Gastroesophageal sphincter (tissue), 4 donors: ENCODE results near the gene PTGDR. TPM values are rescaled to one million over a fixed set of nuclear protein-coding genes. Genes with fewer than 3 reads are reported as not detected.

Source experiments
- ATAC-seq: fragments of 150-250 bp; one replicate; pipeline ENCODE4 v1.9.1; 2016; ENCODE audit warnings: mild to moderate bottlenecking, moderate library complexity
- H3K27ac ChIP-seq, 4 donors: fragments of 200-600 bp; sonication (generic) in 3 of 4; 1 replicate in 3 of 4; 2 replicates in 1 of 4; pipeline ENCODE4 v1.5.1; 2016 to 2019
- H3K27me3 ChIP-seq: fragments of 200-600 bp; sonication (generic); one replicate; pipeline ENCODE4 v1.5.1; 2019
- H3K36me3 ChIP-seq, 2 donors: fragments of 200-600 bp; sonication (generic); one replicate each; pipeline ENCODE4 v1.5.1; 2019; ENCODE audit warnings: control low read depth in 1 of 2
- H3K4me1 ChIP-seq, 3 donors: fragments of 200-600 bp; sonication (generic); 1 replicate in 2 of 3; 2 replicates in 1 of 3; pipeline ENCODE4 v1.5.1; 2016 to 2019; ENCODE audit warnings: control low read depth in 2 of 3
- H3K4me3 ChIP-seq, 2 donors: fragments of 200-600 bp; sonication (generic); one replicate each; pipeline ENCODE4 v1.5.1; 2019; ENCODE audit warnings: mild to moderate bottlenecking in 1 of 2, moderate library complexity in 1 of 2
- H3K9me3 ChIP-seq, 3 donors: fragments of 200-600 bp; sonication (generic); one replicate each; pipeline ENCODE4 v1.5.1; 2017 to 2019; ENCODE audit warnings: control low read depth in 2 of 3
- CTCF ChIP-seq, 4 experiments: fragments of 200-600 bp in 2 of 4; fragments of 450-650 bp in 2 of 4; sonication (generic) in 1 of 4; IDR thresholded peaks; one replicate each; pipeline ENCODE4 v1.5.1; 2017 to 2019; ENCODE audit warnings: antibody characterized with exemption in 4 of 4, mild to moderate bottlenecking in 2 of 4, moderate library complexity in 2 of 4
- EP300 ChIP-seq: sonication (generic); formaldehyde crosslinking; IDR thresholded peaks from one replicate; pipeline ENCODE4 v1.6.1; 2017; ENCODE audit warnings: antibody characterized with exemption, mild to moderate bottlenecking
- POLR2A ChIP-seq, 2 donors: fragments of 450-650 bp; IDR thresholded peaks; one replicate each; pipeline ENCODE4 v1.6.1; 2017; ENCODE audit warnings: antibody characterized with exemption in 2 of 2, mild to moderate bottlenecking in 2 of 2, moderate library complexity in 1 of 2
- POLR2AphosphoS5 ChIP-seq: sonication (generic); formaldehyde crosslinking; IDR thresholded peaks from one replicate; pipeline ENCODE4 v1.6.1; 2017; ENCODE audit warnings: antibody characterized with exemption
- WGBS, 2 donors: methylation state at CpG; one replicate each; pipeline ENCODE4 v1.1.5; 2018; ENCODE audit warnings: low coverage in 1 of 2; 5-methylcytosine and 5-hydroxymethylcytosine counted together
- total RNA-seq, 4 donors: library from RNA; depleted of rRNA; stranded (reverse); fragments of >200 nt; gene quantifications; one replicate each; pipeline ENCODE4 v1.1.0, GENCODE V29; 2016

The PTGDR gene
- total RNA-seq, 4 donors from 2014 or later = 0.50 to 2.0 (median 0.90) TPM

GRCh38 chr14:52262600-52262999 lies 4.9 kb upstream of the PTGDR start:
- no peak overlapping the region for H3K4me3 ChIP-seq
- 86 to 100% methylated on average over 1 of the region's 1 CpG for WGBS, 2 donors
- ATAC-seq = no peak
- H3K9me3 ChIP-seq = no peaks in the 10 kb centered on the region
- TF ChIP-seq POLR2A (IDR thresholded peaks at IDR 0.05) = no peak
- TF ChIP-seq CTCF (IDR thresholded peaks at IDR 0.05) = no peak
- TF ChIP-seq EP300 = no peak
- no peak for TF ChIP-seq POLR2AphosphoS5
- peaks cover 11% of the 10 kb centered on the region for H3K27me3 ChIP-seq
- no peaks in the 10 kb centered on the region for H3K36me3 ChIP-seq
- H3K4me1 ChIP-seq = peaks cover 0 to 17% (median 4%) of the 10 kb centered on the region in 3 donors
- H3K27ac ChIP-seq = no peak overlapping the region

GRCh38 chr14:52263190-52263589 lies 4.3 kb upstream of the PTGDR start:
- H3K4me1 ChIP-seq = peaks cover 0 to 23% (median 10%) of the 10 kb centered on the region in 3 donors
- no peaks in the 10 kb centered on the region for H3K36me3 ChIP-seq
- no peak overlapping the region for H3K4me3 ChIP-seq
- no peak for TF ChIP-seq POLR2AphosphoS5
- TF ChIP-seq CTCF (IDR thresholded peaks at IDR 0.05) = no peak
- TF ChIP-seq POLR2A (IDR thresholded peaks at IDR 0.05) = no peak
- TF ChIP-seq EP300 = no peak
- H3K9me3 ChIP-seq = no peaks in the 10 kb centered on the region
- no peak for ATAC-seq
- no peak overlapping the region for H3K27ac ChIP-seq
- H3K27me3 ChIP-seq = peaks cover 17% of the 10 kb centered on the region

- ATAC-seq = no peak
- H3K27me3 ChIP-seq = peaks cover 36% of the 10 kb centered on the region
- H3K4me3 ChIP-seq = no peak overlapping the region
- no peaks in the 10 kb centered on the region for H3K9me3 ChIP-seq
- H3K36me3 ChIP-seq = no peaks in the 10 kb centered on the region
- H3K27ac ChIP-seq = no peak overlapping the region
- no peak for TF ChIP-seq CTCF (IDR thresholded peaks at IDR 0.05)
- no peak for TF ChIP-seq POLR2AphosphoS5
- TF ChIP-seq POLR2A (IDR thresholded peaks at IDR 0.05) = no peak
- no peak for TF ChIP-seq EP300
- H3K4me1 ChIP-seq = peaks cover 0 to 33% (median 13%) of the 10 kb centered on the region in 3 donors
- WGBS, 2 donors = 70 to 85% methylated on average over 5 of the region's 5 CpGs
Measured at GRCh38 chr14:52265253-52265652, 2.2 kb upstream of the PTGDR start.

- peak overlapping the region in 1 of 4 donors; percentile 23 for H3K27ac ChIP-seq
- peak; percentile 22 for TF ChIP-seq POLR2AphosphoS5
- TF ChIP-seq POLR2A (IDR thresholded peaks at IDR 0.05) = no peak
- no peaks in the 10 kb centered on the region for H3K36me3 ChIP-seq
Measured at GRCh38 chr14:52266179-52266578, 1.3 kb upstream of the PTGDR start.

GRCh38 chr14:52266782-52267181 lies 716 bp upstream of the PTGDR start:
- Histone ChIP-seq H3K4me3 (no peak overlapping the region), H3K36me3 (no peaks in the 10 kb centered on the region), H3K27me3 (peaks cover 36% of the 10 kb centered on the region), H3K27ac (peak overlapping the region in 2 of 4 donors; percentile 23 to 37), H3K4me1 (peaks cover 0 to 33% (median 13%) of the 10 kb centered on the region in 3 donors), H3K9me3 (no peaks in the 10 kb centered on the region)
- no peak for TF ChIP-seq POLR2AphosphoS5
- no peak for TF ChIP-seq EP300
- no peak for TF ChIP-seq POLR2A (IDR thresholded peaks at IDR 0.05)
- no peak for TF ChIP-seq CTCF (IDR thresholded peaks at IDR 0.05)
- no peak for ATAC-seq
- WGBS, 2 donors = 77% methylated on average over 4 of the region's 5 CpGs; no CpG with 5 or more reads in 1 of the 2 donors

More at GRCh38 chr14:52266179-52266578, 1.3 kb upstream of the PTGDR start:
- Histone ChIP-seq H3K4me3 (no peak overlapping the region), H3K4me1 (peaks cover 0 to 33% (median 13%) of the 10 kb centered on the region in 3 donors), H3K9me3 (no peaks in the 10 kb centered on the region), H3K27me3 (peaks cover 36% of the 10 kb centered on the region)
- WGBS, 2 donors = 44 to 47% methylated on average over 3 of the region's 3 CpGs
- ATAC-seq = peak; percentile 79
